Vagina (tissue), 2 donors: ENCODE results near the gene ARHGEF35. TPM values are rescaled to one million over a fixed set of nuclear protein-coding genes. Genes with fewer than 3 reads are reported as not detected.
"Not testable (repeated sequence)": the region's sequence is repeated elsewhere in the genome, so short reads cannot be mapped to it uniquely, and the experiment has no call there.

Experiments
- DNase-seq, 2 donors: peaks; one replicate each; pipeline ENCODE4 v3.0.0-alpha.2; 2017; ENCODE audit errors: extremely low spot score in 2 of 2
- H3K27ac ChIP-seq: fragments of 200-600 bp; sonication (generic); one replicate; pipeline ENCODE4 v1.5.1; 2019
- H3K27me3 ChIP-seq: fragments of 200-600 bp; sonication (generic); one replicate; pipeline ENCODE4 v1.5.1; 2019
- H3K36me3 ChIP-seq, 2 donors: fragments of 200-600 bp; sonication (generic); one replicate each; pipeline ENCODE4 v1.5.1; 2017 to 2019
- H3K4me1 ChIP-seq: fragments of 200-600 bp; sonication (generic); one replicate; pipeline ENCODE4 v1.5.1; 2019
- H3K4me3 ChIP-seq, 2 donors: fragments of 200-600 bp; sonication (generic); 1 replicate in 1 of 2; 2 replicates in 1 of 2; pipeline ENCODE4 v1.5.1; 2016 to 2019
- H3K9me3 ChIP-seq: fragments of 200-600 bp; sonication (generic); one replicate; pipeline ENCODE4 v1.5.1; 2019
- POLR2A ChIP-seq, 2 donors: fragments of 450-650 bp; IDR thresholded peaks; one replicate each; pipeline ENCODE4 v1.6.1; 2017; ENCODE audit warnings: antibody characterized with exemption in 2 of 2, mild to moderate bottlenecking in 2 of 2, moderate library complexity in 2 of 2
- POLR2AphosphoS5 ChIP-seq, 2 donors: sonication (generic); formaldehyde crosslinking; IDR thresholded peaks; one replicate each; pipeline ENCODE4 v1.9.0; 2017; ENCODE audit warnings: antibody characterized with exemption in 2 of 2, mild to moderate bottlenecking in 2 of 2, low read depth in 1 of 2; ENCODE audit not compliant: insufficient read depth in 1 of 2
- intact Hi-C: fragments of 100-400 bp; cut with DNase I; formaldehyde crosslinking; loops from one replicate; pipeline ENCODE4 v1.15.1; 2023
- total RNA-seq: library from RNA; depleted of rRNA; stranded (reverse); fragments of >200 nt; gene quantifications from one replicate; pipeline ENCODE4 v1.2.3, GENCODE V29; 2016
- TF ChIP-seq, protein P1 (sequence below), 3 experiments: fragments of 450-650 bp in 2 of 3; fragments of 200-600 bp in 1 of 3; sonication (generic) in 1 of 3; IDR thresholded peaks; one replicate each; pipeline ENCODE4 v1.5.1; 2017 to 2019; ENCODE audit warnings: antibody characterized with exemption in 3 of 3, mild to moderate bottlenecking in 2 of 3, moderate library complexity in 2 of 3

ARHGEF35 gene
- total RNA-seq, 1 donor from 2014 or later: 8.3 TPM

- H3K27me3 ChIP-seq: no peaks in the 10 kb centered on the region
- no peaks in the 10 kb centered on the region for H3K36me3 ChIP-seq
- intact Hi-C loops: no loop called here
- no peaks in the 10 kb centered on the region for H3K9me3 ChIP-seq
- no peak overlapping the region for H3K27ac ChIP-seq
- H3K4me1 ChIP-seq: no peaks in the 10 kb centered on the region
- TF ChIP-seq POLR2AphosphoS5 (IDR thresholded peaks at IDR 0.05; ENCODE audit: insufficient read depth in 1 of 2, low read depth in 1 of 2) (no peak), POLR2A (IDR thresholded peaks at IDR 0.05) (no peak)
- TF ChIP-seq, protein P1, sequence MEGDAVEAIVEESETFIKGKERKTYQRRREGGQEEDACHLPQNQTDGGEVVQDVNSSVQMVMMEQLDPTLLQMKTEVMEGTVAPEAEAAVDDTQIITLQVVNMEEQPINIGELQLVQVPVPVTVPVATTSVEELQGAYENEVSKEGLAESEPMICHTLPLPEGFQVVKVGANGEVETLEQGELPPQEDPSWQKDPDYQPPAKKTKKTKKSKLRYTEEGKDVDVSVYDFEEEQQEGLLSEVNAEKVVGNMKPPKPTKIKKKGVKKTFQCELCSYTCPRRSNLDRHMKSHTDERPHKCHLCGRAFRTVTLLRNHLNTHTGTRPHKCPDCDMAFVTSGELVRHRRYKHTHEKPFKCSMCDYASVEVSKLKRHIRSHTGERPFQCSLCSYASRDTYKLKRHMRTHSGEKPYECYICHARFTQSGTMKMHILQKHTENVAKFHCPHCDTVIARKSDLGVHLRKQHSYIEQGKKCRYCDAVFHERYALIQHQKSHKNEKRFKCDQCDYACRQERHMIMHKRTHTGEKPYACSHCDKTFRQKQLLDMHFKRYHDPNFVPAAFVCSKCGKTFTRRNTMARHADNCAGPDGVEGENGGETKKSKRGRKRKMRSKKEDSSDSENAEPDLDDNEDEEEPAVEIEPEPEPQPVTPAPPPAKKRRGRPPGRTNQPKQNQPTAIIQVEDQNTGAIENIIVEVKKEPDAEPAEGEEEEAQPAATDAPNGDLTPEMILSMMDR (IDR thresholded peaks at IDR 0.05): no peak
- H3K4me3 ChIP-seq: no peak overlapping the region
- DNase-seq: no peak
These were observed 21.0 kb downstream of the ARHGEF35 start for GRCh38 chr7:144174613-144175012.

GRCh38 chr7:144171594-144172350, 23.9 kb downstream of the ARHGEF35 start:
- intact Hi-C loops, H3K4me1 ChIP-seq, H3K36me3 ChIP-seq, H3K9me3 ChIP-seq, H3K4me3 ChIP-seq, H3K27me3 ChIP-seq, H3K27ac ChIP-seq, DNase-seq: not testable (repeated sequence)

DNA sequence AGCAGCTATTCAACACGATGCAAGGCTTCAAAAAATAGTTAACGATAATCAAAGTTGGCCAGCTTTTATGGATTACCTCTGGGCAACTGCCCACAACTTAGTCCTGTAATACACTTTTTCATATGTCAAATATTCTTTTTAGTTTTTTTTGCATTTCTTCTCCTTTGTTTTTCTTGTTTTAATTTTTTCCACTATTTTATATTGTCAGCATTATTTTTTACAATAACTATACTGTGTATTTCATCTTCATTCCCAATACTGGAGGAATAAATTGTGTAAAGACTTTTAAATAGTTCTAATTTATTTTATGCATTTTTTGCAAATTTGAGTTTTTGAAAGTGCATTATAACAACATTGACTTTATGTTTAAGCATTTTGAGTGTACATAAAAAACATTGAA, 30.8 kb downstream of the ARHGEF35 start:
- DNase-seq: no peak
- H3K4me3 ChIP-seq: no peak overlapping the region
- H3K27ac ChIP-seq: no peak overlapping the region
- TF ChIP-seq POLR2AphosphoS5 (IDR thresholded peaks at IDR 0.05; ENCODE audit: insufficient read depth in 1 of 2, low read depth in 1 of 2): no peak
- TF ChIP-seq, protein P1 (IDR thresholded peaks at IDR 0.05): no peak
- intact Hi-C loops: no loop called here
- H3K9me3 ChIP-seq: no peaks in the 10 kb centered on the region
- H3K27me3 ChIP-seq: no peaks in the 10 kb centered on the region
- no peaks in the 10 kb centered on the region for H3K36me3 ChIP-seq
- no peaks in the 10 kb centered on the region for H3K4me1 ChIP-seq

DNA sequence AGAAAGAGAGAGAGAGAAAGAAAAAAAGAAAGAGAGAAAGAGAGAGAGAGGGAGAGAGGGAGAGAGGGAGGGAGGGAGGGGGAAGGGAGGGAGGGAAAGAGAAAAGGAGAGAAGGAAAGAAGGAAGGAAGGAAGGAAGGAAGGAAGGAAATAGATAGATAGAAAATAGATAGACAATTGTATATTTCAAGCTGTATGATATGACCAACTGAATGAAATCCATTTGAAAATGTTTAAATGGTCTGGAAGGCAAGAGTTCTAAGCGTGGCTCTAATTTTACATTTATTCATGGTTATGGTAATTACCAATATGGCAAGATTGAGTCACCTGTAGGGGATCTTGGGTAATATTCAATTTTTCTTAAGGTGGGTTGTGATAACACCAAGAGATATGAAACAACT, 36.8 kb downstream of the ARHGEF35 start:
- no peak for DNase-seq
- H3K4me1 ChIP-seq: no peaks in the 10 kb centered on the region
- intact Hi-C loops: no loop called here
- H3K4me3 ChIP-seq: no peak overlapping the region
- TF ChIP-seq, protein P1 (IDR thresholded peaks at IDR 0.05): no peak
- TF ChIP-seq POLR2AphosphoS5 (IDR thresholded peaks at IDR 0.05; ENCODE audit: insufficient read depth in 1 of 2, low read depth in 1 of 2) (no peak), POLR2A (IDR thresholded peaks at IDR 0.05) (no peak)
- no peaks in the 10 kb centered on the region for H3K9me3 ChIP-seq
- no peaks in the 10 kb centered on the region for H3K27me3 ChIP-seq
- no peaks in the 10 kb centered on the region for H3K36me3 ChIP-seq
- no peak overlapping the region for H3K27ac ChIP-seq

GRCh38 chr7:144148224-144148827, 47.3 kb downstream of the ARHGEF35 start:
- intact Hi-C loops: no loop called here
- Histone ChIP-seq H3K27me3 (no peaks in the 10 kb centered on the region), H3K9me3 (peaks cover 5% of the 10 kb centered on the region), H3K36me3 (no peaks in the 10 kb centered on the region), H3K4me1 (no peaks in the 10 kb centered on the region), H3K4me3 (no peak overlapping the region), H3K27ac (no peak overlapping the region)
- no peak for DNase-seq
- no peak for TF ChIP-seq POLR2AphosphoS5 (IDR thresholded peaks at IDR 0.05; ENCODE audit: insufficient read depth in 1 of 2, low read depth in 1 of 2)
- TF ChIP-seq, protein P1 (IDR thresholded peaks at IDR 0.05): no peak
- TF ChIP-seq POLR2A (IDR thresholded peaks at IDR 0.05): no peak
